Naive thymus-derived CD4-positive, alpha-beta T cell (primary cell): ENCODE measurements around the gene ZER1. TPM values are rescaled to one million over a fixed set of nuclear protein-coding genes. Genes with fewer than 3 reads are reported as not detected.

ENCODE experiments used
- ATAC-seq: fragments of 150-1000 bp; cut with Tn5 transposase; 2 replicates; pipeline ENCODE4 v1.10.0; 2021; ENCODE audit warnings: mild to moderate bottlenecking, moderate library complexity
- CTCF ChIA-PET: fragments of 350-600 bp; sonication (Branson Sonifier 250); formaldehyde crosslinking; loops from one replicate; lab custom pipeline; 2021; ENCODE audit warnings: antibody characterized with exemption; lab: Charles Lee
- POLR2A ChIA-PET: fragments of 350-600 bp; sonication (Branson Sonifier 250); formaldehyde crosslinking; loops from one replicate; lab custom pipeline; 2021; ENCODE audit warnings: antibody characterized with exemption, inconsistent platforms; lab: Charles Lee
- DNase-seq, 9 donors: peaks; one replicate each; pipeline versions ENCODE4 v3.0.0 to v3.0.0-alpha.2; 2020 to 2022; ENCODE audit warnings: mixed read lengths in 1 of 9
- H3K27ac ChIP-seq: one replicate; pipeline ENCODE4 v1.7.0; 2013; ENCODE audit warnings: mild to moderate bottlenecking, low read depth, low read length, moderate library complexity
- H3K27me3 ChIP-seq, 2 donors: one replicate each; pipeline ENCODE4 v1.7.0; 2013; ENCODE audit warnings: low read length in 2 of 2, mild to moderate bottlenecking in 2 of 2, moderate library complexity in 2 of 2; ENCODE audit not compliant: control insufficient read depth in 2 of 2, insufficient read depth in 2 of 2
- H3K36me3 ChIP-seq, 3 experiments: 1 replicate in 2 of 3; 2 replicates in 1 of 3; pipeline ENCODE4 v1.7.0; 2013; ENCODE audit warnings: low read length in 3 of 3, mild to moderate bottlenecking in 3 of 3, moderate library complexity in 1 of 3; ENCODE audit not compliant: insufficient read depth in 3 of 3, control insufficient read depth in 2 of 3
- H3K4me1 ChIP-seq, 2 donors: one replicate each; pipeline ENCODE4 v1.7.0; 2013; ENCODE audit warnings: low read length in 2 of 2, mild to moderate bottlenecking in 2 of 2, moderate library complexity in 1 of 2; ENCODE audit not compliant: control insufficient read depth in 2 of 2, insufficient read depth in 2 of 2
- H3K4me3 ChIP-seq: 2 replicates; pipeline ENCODE4 v1.7.0; 2013; ENCODE audit warnings: mild to moderate bottlenecking, low read length
- H3K9me3 ChIP-seq, 3 experiments: 1 replicate in 2 of 3; 2 replicates in 1 of 3; pipeline ENCODE4 v1.7.0; 2013; ENCODE audit warnings: low read length in 3 of 3; ENCODE audit not compliant: control insufficient read depth in 2 of 3
- H3K27ac Mint-ChIP-seq, 9 donors: one replicate each; pipeline ENCODE4 v1.8.0; 2020 to 2022; ENCODE audit warnings: mixed read lengths in 9 of 9, mild to moderate bottlenecking in 8 of 9, moderate library complexity in 5 of 9, inconsistent platforms in 2 of 9
- H3K27me3 Mint-ChIP-seq, 5 donors: one replicate each; pipeline ENCODE4 v1.8.0; 2021 to 2022; ENCODE audit warnings: mixed read lengths in 5 of 5, mild to moderate bottlenecking in 1 of 5
- H3K36me3 Mint-ChIP-seq, 5 donors: one replicate each; pipeline ENCODE4 v1.8.0; 2020 to 2022; ENCODE audit warnings: mixed read lengths in 5 of 5, mild to moderate bottlenecking in 3 of 5, inconsistent platforms in 1 of 5
- H3K4me1 Mint-ChIP-seq, 7 donors: one replicate each; pipeline ENCODE4 v1.8.0; 2020 to 2022; ENCODE audit warnings: mixed read lengths in 7 of 7, mild to moderate bottlenecking in 3 of 7, inconsistent platforms in 1 of 7
- H3K4me3 Mint-ChIP-seq, 10 donors: one replicate each; pipeline ENCODE4 v1.8.0; 2020 to 2022; ENCODE audit warnings: mild to moderate bottlenecking in 10 of 10, mixed read lengths in 10 of 10, moderate library complexity in 6 of 10, inconsistent platforms in 2 of 10
- H3K9me3 Mint-ChIP-seq, 11 donors: one replicate each; pipeline ENCODE4 v1.8.0; 2020 to 2022; ENCODE audit warnings: mixed read lengths in 11 of 11, mild to moderate bottlenecking in 4 of 11, inconsistent platforms in 1 of 11, moderate library complexity in 1 of 11
- intact Hi-C, 2 donors: fragments of 100-400 bp; cut with micrococcal nuclease; formaldehyde crosslinking; loops; one replicate each; pipeline ENCODE4 v1.15.1; 2023
- polyA plus RNA-seq, 2 donors: library from polyadenylated mRNA; unstranded; fragments of 300-500 nt; fragmentation: Illumina TruSeq; gene quantifications; one replicate each; pipeline ENCODE4 v1.2.3, GENCODE V29; 2021
- total RNA-seq, 6 experiments: library from RNA in 5 of 6; stranded (reverse) in 5 of 6; gene quantifications; 1 replicate in 5 of 6; 2 replicates in 1 of 6; pipeline ENCODE4 v1.2.3 and lab custom pipeline; 2021 to 2026

The ZER1 gene
- total and polyA plus RNA-seq, 7 experiments from 2014 or later: 22.7 to 57.7 (median 37.6) TPM

DNA sequence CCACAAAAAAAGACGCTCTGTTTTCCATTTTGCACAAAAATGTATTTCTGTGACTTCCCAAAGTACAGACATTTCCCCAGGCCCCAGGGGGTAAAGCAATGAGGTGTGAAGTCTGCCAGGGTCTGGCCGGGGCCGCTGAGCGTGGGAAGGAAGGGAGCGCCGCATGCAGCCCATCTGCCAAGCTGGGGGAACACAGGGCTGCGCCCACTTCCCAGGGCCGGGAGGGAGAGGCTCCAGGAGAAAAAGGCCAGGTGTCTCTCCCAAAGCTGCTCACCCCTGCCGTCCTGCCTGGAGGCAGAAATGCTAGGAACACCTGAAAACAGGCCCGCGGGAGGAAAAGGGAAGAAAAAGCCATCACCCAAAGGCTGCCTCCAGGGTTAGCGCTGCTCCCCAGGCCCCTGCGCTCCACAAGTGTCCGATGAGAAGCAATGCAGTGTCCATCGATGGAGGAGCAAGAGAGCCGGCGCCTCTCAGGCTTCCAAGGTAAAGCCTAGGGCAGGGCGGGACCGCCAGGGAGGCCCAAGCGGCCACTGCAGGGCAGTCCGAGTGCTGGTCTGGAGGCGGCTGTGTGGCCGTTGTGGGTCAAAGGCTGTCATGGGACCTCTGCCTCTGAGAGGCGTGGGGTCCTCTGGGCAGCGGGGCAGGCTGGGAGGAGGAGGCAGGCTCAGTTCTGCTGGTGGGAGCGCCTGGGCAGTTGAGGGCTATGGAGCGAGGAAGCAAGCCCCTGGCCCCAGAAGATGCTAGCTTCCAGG is 41.8 kb downstream of the ZER1 start:
- Mint-ChIP-seq H3K9me3 (no peaks in the 10 kb centered on the region), H3K27ac (peak overlapping the region in 3 of 9 donors; percentile 43 to 82 (median 49)), H3K4me3 (no peak overlapping the region), H3K4me1 (peaks cover 8 to 25% (median 15%) of the 10 kb centered on the region in 7 donors), H3K36me3 (peaks cover 2 to 5% (median 4%) of the 10 kb centered on the region in 5 donors), H3K27me3 (no peaks in the 10 kb centered on the region)
- ChIA-PET CTCF (no interaction called here), POLR2A (no interaction called here)
- Histone ChIP-seq H3K4me3 (no peak overlapping the region), H3K27ac (no peak overlapping the region), H3K27me3 (no peaks in the 10 kb centered on the region), H3K9me3 (no peaks in the 10 kb centered on the region), H3K4me1 (peaks cover 4 to 13% of the 10 kb centered on the region in 2 donors), H3K36me3 (peaks cover 0 to 42% (median 5%) of the 10 kb centered on the region in 3 experiments)
- DNase-seq: no peak
- intact Hi-C loops: no loop called here
- ATAC-seq: no peak

DNA sequence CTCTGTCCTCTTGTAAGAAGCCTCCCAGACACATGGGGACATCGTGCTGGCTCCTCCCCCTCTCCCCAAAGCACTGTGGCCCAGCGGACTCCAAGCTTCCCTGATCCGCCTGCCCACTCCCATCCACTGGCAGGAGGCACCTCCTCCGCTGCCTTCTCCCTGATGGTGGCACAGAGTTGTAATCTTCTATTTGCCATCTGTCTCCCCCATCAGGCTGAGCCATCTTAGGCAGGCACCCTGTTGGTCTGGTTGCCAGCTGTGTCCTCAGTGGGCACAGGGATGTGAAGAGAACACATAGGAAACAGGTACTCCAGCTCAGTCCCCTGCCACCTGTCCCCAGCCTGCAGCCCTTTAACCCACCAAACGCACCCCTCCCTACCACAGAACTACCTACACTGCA is 42.4 kb downstream of the ZER1 start:
- H3K36me3 Mint-ChIP-seq: peaks cover 0 to 5% (median 0%) of the 10 kb centered on the region in 5 donors
- Histone ChIP-seq H3K4me3 (no peak overlapping the region), H3K27ac (no peak overlapping the region), H3K4me1 (peaks cover 7 to 19% of the 10 kb centered on the region in 2 donors), H3K27me3 (no peaks in the 10 kb centered on the region), H3K9me3 (no peaks in the 10 kb centered on the region), H3K36me3 (peaks cover 0 to 36% (median 3%) of the 10 kb centered on the region in 3 experiments)
- H3K27me3 Mint-ChIP-seq: no peaks in the 10 kb centered on the region
- ATAC-seq (no peak), DNase-seq (no peak)
- ChIA-PET POLR2A (no interaction called here), CTCF (no interaction called here)
- peaks cover 14 to 32% (median 22%) of the 10 kb centered on the region in 7 donors for H3K4me1 Mint-ChIP-seq
- peak overlapping the region in 2 of 9 donors; percentile 49 to 82 for H3K27ac Mint-ChIP-seq
- H3K9me3 Mint-ChIP-seq: no peaks in the 10 kb centered on the region
- intact Hi-C loops: no loop called here
- H3K4me3 Mint-ChIP-seq: peak overlapping the region in 1 of 10 donors; percentile 5

DNA sequence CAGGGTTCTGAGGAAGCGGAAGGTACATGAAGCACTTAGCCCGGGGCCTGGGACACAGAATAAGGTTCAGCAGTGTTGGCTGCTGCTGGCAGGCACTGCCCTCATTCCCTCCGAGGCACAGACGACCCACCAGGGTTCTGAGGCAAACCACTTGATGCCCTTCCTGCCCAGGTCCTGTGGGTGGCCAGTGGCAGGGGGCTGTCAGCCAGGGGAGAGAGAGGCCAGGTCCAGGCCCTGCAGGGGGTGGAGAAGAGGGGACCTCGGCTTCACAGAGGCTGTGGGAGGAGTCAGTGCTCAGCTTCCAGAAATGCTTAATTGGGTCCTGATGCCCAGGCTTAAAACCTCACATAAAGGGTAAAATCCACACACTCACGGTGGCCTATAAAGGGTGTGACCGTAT is 43.4 kb downstream of the ZER1 start:
- peaks cover 0 to 33% (median 1%) of the 10 kb centered on the region in 3 experiments for H3K36me3 ChIP-seq
- no peak overlapping the region for H3K4me3 ChIP-seq
- H3K9me3 ChIP-seq: no peaks in the 10 kb centered on the region
- ChIA-PET POLR2A (interaction anchor here (0.7 kb wide), 1 partner anchor 169 kb away, joined by 3 read pairs; no protein-coding TSS in a partner anchor), CTCF (no interaction called here)
- no peaks in the 10 kb centered on the region for H3K27me3 ChIP-seq
- DNase-seq: no peak
- Mint-ChIP-seq H3K27me3 (no peaks in the 10 kb centered on the region), H3K4me3 (no peak overlapping the region), H3K9me3 (no peaks in the 10 kb centered on the region), H3K27ac (peak overlapping the region in 1 of 9 donors; percentile 99), H3K4me1 (peaks cover 21 to 36% (median 27%) of the 10 kb centered on the region in 7 donors), H3K36me3 (peaks cover 0 to 5% (median 0%) of the 10 kb centered on the region in 5 donors)
- peaks cover 12 to 25% of the 10 kb centered on the region in 2 donors for H3K4me1 ChIP-seq
- no peak overlapping the region for H3K27ac ChIP-seq
- ATAC-seq: no peak
- intact Hi-C loops: no loop called here

DNA sequence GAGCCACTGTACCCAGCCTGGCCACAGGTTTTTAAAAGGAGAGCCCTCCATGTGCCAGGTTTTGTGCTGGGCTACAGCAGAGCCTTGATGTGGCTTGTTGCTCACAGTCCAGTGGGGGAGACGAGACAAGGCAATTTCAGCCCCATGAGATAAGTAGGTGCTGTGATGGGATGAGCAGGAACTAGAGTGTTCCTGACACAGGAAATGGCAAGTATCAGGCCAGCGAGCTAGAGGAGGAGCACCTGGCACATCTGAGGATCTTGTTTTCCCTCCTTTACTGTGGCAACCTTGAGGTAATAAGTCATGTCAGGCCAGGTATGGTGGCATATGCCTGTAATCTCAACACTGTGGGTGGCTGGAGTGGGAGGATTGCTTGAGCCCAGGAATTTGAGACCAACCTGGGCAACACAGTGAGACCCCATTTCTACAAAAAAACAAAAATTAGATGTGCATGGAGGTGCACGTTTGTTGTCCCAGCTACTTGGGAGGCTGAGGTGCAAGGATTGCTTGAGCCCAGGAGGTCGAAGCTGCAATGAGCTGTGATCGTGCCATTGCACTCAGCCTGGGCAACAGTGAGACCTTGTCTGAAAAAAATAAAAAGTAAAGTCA is 44.0 kb downstream of the ZER1 start:
- intact Hi-C loops: no loop called here
- H3K27me3 Mint-ChIP-seq: no peaks in the 10 kb centered on the region
- Histone ChIP-seq H3K36me3 (peaks cover 0 to 27% (median 0%) of the 10 kb centered on the region in 3 experiments), H3K4me3 (no peak overlapping the region), H3K27me3 (no peaks in the 10 kb centered on the region), H3K27ac (peak overlapping the region; percentile 55), H3K9me3 (no peaks in the 10 kb centered on the region), H3K4me1 (peaks cover 13 to 29% of the 10 kb centered on the region in 2 donors)
- H3K4me3 Mint-ChIP-seq: peak overlapping the region in 1 of 10 donors; percentile 72
- H3K9me3 Mint-ChIP-seq: no peaks in the 10 kb centered on the region
- no peak for ATAC-seq
- peaks cover 27 to 41% (median 33%) of the 10 kb centered on the region in 7 donors for H3K4me1 Mint-ChIP-seq
- peaks cover 0 to 2% (median 0%) of the 10 kb centered on the region in 5 donors for H3K36me3 Mint-ChIP-seq
- ChIA-PET CTCF (no interaction called here), POLR2A (interaction anchor here (0.7 kb wide), 1 partner anchor 170 kb away, joined by 3 read pairs; no protein-coding TSS in a partner anchor)
- peak in 2 of 9 donors; percentile 39 to 47 for DNase-seq
- peak overlapping the region in 4 of 9 donors; percentile 29 to 99 (median 63) for H3K27ac Mint-ChIP-seq

DNA sequence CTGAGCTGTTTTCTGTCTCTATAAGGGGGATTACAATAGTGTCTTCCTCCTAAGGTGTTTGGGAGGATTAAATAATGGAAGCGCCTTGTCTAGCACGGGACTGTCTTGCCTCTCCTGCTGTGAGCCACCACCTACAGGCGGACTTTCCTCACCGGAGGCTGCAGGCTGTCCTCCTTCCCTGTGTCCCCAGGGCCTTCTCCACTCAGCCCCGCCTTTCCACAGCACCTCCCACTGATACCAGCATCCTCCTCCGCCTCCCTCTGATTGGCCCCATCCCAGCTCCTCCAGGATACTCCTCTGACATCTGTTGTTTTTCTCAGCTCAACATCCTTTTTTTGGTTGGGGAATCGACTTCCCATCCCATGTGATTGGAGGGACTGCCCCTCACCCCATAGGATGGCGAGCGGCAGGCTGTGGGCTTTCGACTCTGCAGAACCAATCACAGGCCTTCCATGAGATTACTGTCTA is 46.9 kb downstream of the ZER1 start:
- Histone ChIP-seq H3K9me3 (no peaks in the 10 kb centered on the region), H3K4me1 (peaks cover 13 to 29% of the 10 kb centered on the region in 2 donors), H3K4me3 (peak overlapping the region; percentile 94), H3K27me3 (no peaks in the 10 kb centered on the region), H3K36me3 (peaks cover 0 to 27% (median 0%) of the 10 kb centered on the region in 3 experiments), H3K27ac (peak overlapping the region; percentile 63)
- CTCF ChIA-PET: no interaction called here
- H3K4me1 Mint-ChIP-seq: peaks cover 29 to 49% (median 39%) of the 10 kb centered on the region in 7 donors
- H3K4me3 Mint-ChIP-seq: peak overlapping the region; percentile 85 to 97 (median 94)
- H3K36me3 Mint-ChIP-seq: peaks cover 0 to 4% (median 0%) of the 10 kb centered on the region in 5 donors
- peak overlapping the region in 8 of 9 donors; percentile 80 to 96 (median 92) for H3K27ac Mint-ChIP-seq
- H3K9me3 Mint-ChIP-seq: peaks cover 0 to 1% (median 0%) of the 10 kb centered on the region in 11 donors
- intact Hi-C loops: loop anchor here (1.0 to 2.0 kb wide), 13 partner anchors 22 to 474 kb away; partner anchors contain the start of genes LRRC8A (in 2 of the 2), PKN3 (in 2 of the 2), SET (in 2 of the 2) and TBC1D13 (in 2 of the 2)
- DNase-seq (peak in 3 of 9 donors; percentile 14 to 53 (median 24)), ATAC-seq (no peak)
- POLR2A ChIA-PET: interaction anchor here (0.5 to 3.1 kb wide), 21 partner anchors 8 to 449 kb away, joined by 3 to 17 read pairs (median 4); partner anchors contain the start of genes ENDOG, GOLGA2, KYAT1 and LRRC8A
- no peaks in the 10 kb centered on the region for H3K27me3 Mint-ChIP-seq
